H9 (cell line): ENCODE measurements around the gene GRAMD1B. TPM values are rescaled to one million over a fixed set of nuclear protein-coding genes. Genes with fewer than 3 reads are reported as not detected.

Source experiments
- DNase-seq: peaks from one replicate; pipeline ENCODE4 v3.0.0-alpha.2; 2017
- H2AFZ ChIP-seq: one replicate; pipeline ENCODE4 v1.6.1; 2013; ENCODE audit warnings: mild to moderate bottlenecking, low read length, control low read depth, moderate library complexity
- H2AK5ac ChIP-seq: 2 replicates; pipeline ENCODE4 v1.6.1; 2013; ENCODE audit warnings: low read length, control low read depth, mixed read lengths; ENCODE audit not compliant: insufficient read length
- H2BK120ac ChIP-seq: one replicate; pipeline ENCODE4 v1.6.1; 2013; ENCODE audit warnings: low read depth, mild to moderate bottlenecking, low read length, control low read depth, inconsistent platforms; ENCODE audit not compliant: poor library complexity, severe bottlenecking
- H2BK12ac ChIP-seq: 2 replicates; pipeline ENCODE4 v1.6.1; 2013; ENCODE audit warnings: low read length, control low read depth, mixed read lengths, low read depth; ENCODE audit not compliant: insufficient read length
- H2BK15ac ChIP-seq: 2 replicates; pipeline ENCODE4 v1.6.1; 2013; ENCODE audit warnings: low read depth, low read length, control low read depth
- H2BK20ac ChIP-seq: one replicate; pipeline ENCODE4 v1.6.1; 2013; ENCODE audit warnings: low read depth, mild to moderate bottlenecking, low read length, control low read depth, inconsistent platforms; ENCODE audit not compliant: poor library complexity, severe bottlenecking
- H2BK5ac ChIP-seq: 2 replicates; pipeline ENCODE4 v1.6.1; 2013; ENCODE audit warnings: low read length, control low read depth, mixed read lengths; ENCODE audit not compliant: insufficient read length
- H3K14ac ChIP-seq: 2 replicates; pipeline ENCODE4 v1.6.1; 2013; ENCODE audit warnings: low read length, control low read depth; ENCODE audit not compliant: insufficient read depth
- H3K18ac ChIP-seq: 2 replicates; pipeline ENCODE4 v1.6.1; 2013; ENCODE audit warnings: low read depth, mild to moderate bottlenecking, mixed read lengths, low read length, control low read depth; ENCODE audit not compliant: insufficient read length
- H3K23ac ChIP-seq: 2 replicates; pipeline ENCODE4 v1.6.1; 2013; ENCODE audit warnings: low read length, control low read depth, mixed read lengths, low read depth; ENCODE audit not compliant: insufficient read length
- H3K23me2 ChIP-seq: 2 replicates; pipeline ENCODE4 v1.6.1; 2013; ENCODE audit warnings: low read depth, mild to moderate bottlenecking, mixed read lengths, low read length, control low read depth; ENCODE audit not compliant: insufficient read length, poor library complexity, severe bottlenecking
- H3K27ac ChIP-seq: 2 replicates; pipeline ENCODE4 v1.5.1; 2013; ENCODE audit warnings: low read length, control low read depth, mixed read lengths, low read depth; ENCODE audit not compliant: insufficient read length
- H3K27me3 ChIP-seq: 2 replicates; pipeline ENCODE4 v1.6.1; 2013; ENCODE audit warnings: low read length, control low read depth, inconsistent platforms; ENCODE audit not compliant: insufficient read depth
- H3K4ac ChIP-seq: 2 replicates; pipeline ENCODE4 v1.6.1; 2013; ENCODE audit warnings: low read depth, mild to moderate bottlenecking, control low read depth, inconsistent platforms, low read length, moderate library complexity
- H3K4me1 ChIP-seq: 2 replicates; pipeline ENCODE4 v1.6.1; 2013; ENCODE audit warnings: low read length, control low read depth, inconsistent platforms; ENCODE audit not compliant: insufficient read depth
- H3K4me2 ChIP-seq: 2 replicates; pipeline ENCODE4 v1.6.1; 2013; ENCODE audit warnings: low read length, control low read depth, mixed read lengths; ENCODE audit not compliant: insufficient read length, insufficient read depth
- H3K56ac ChIP-seq: 2 replicates; pipeline ENCODE4 v1.6.1; 2013; ENCODE audit warnings: low read depth, mild to moderate bottlenecking, mixed read lengths, low read length, control low read depth; ENCODE audit not compliant: insufficient read length
- H3K79me1 ChIP-seq: 2 replicates; pipeline ENCODE4 v1.6.1; 2013; ENCODE audit warnings: low read depth, mild to moderate bottlenecking, moderate library complexity, low read length, control low read depth, inconsistent platforms; ENCODE audit not compliant: insufficient read depth, poor library complexity, severe bottlenecking
- H3K79me2 ChIP-seq: 2 replicates; pipeline ENCODE4 v1.6.1; 2013; ENCODE audit warnings: low read length, control low read depth, inconsistent platforms; ENCODE audit not compliant: insufficient read depth
- H3K9ac ChIP-seq: 2 replicates; pipeline ENCODE4 v1.6.1; 2013; ENCODE audit warnings: low read length, control low read depth, mixed read lengths; ENCODE audit not compliant: insufficient read length; ENCODE audit errors: extremely low read depth
- H3K9me3 ChIP-seq: one replicate; pipeline ENCODE4 v1.6.1; 2013; ENCODE audit warnings: low read depth, low read length, inconsistent platforms; ENCODE audit not compliant: control insufficient read depth
- H3T11ph ChIP-seq: one replicate; pipeline ENCODE4 v1.6.1; 2013; ENCODE audit warnings: mild to moderate bottlenecking, low read length, control low read depth, inconsistent platforms
- H4K20me1 ChIP-seq: one replicate; pipeline ENCODE4 v1.6.1; 2013; ENCODE audit not compliant: control insufficient read depth, insufficient read length, insufficient read depth
- H4K5ac ChIP-seq: 2 replicates; pipeline ENCODE4 v1.6.1; 2013; ENCODE audit warnings: low read depth, mild to moderate bottlenecking, mixed read lengths, low read length, control low read depth; ENCODE audit not compliant: insufficient read length
- H4K8ac ChIP-seq: replicated peaks from 2 replicates; pipeline ENCODE4 v1.6.1; 2013; ENCODE audit warnings: low read length, control low read depth, mixed read lengths, low read depth; ENCODE audit not compliant: insufficient read length
- H4K91ac ChIP-seq: 2 replicates; pipeline ENCODE4 v1.6.1; 2013; ENCODE audit warnings: low read depth, mild to moderate bottlenecking, moderate library complexity, mixed read lengths, low read length, control low read depth; ENCODE audit not compliant: insufficient read length
- H3K27ac Mint-ChIP-seq, 3 experiments: 2 replicates in 2 of 3; 3 replicates in 1 of 3; pipeline ENCODE4 v1.8.0; 2020 to 2021; ENCODE audit warnings: mixed read lengths in 3 of 3, mild to moderate bottlenecking in 1 of 3, moderate library complexity in 1 of 3
- H3K27me3 Mint-ChIP-seq: 2 replicates; pipeline ENCODE4 v1.8.0; 2021; ENCODE audit warnings: low read depth, mild to moderate bottlenecking, moderate library complexity, mixed read lengths
- H3K36me3 Mint-ChIP-seq, 3 experiments: 2 replicates in 2 of 3; 3 replicates in 1 of 3; pipeline ENCODE4 v1.8.0; 2020 to 2021; ENCODE audit warnings: low read depth in 3 of 3, mixed read lengths in 3 of 3; ENCODE audit not compliant: insufficient read depth in 1 of 3
- H3K4me1 Mint-ChIP-seq, 2 experiments: 2 replicates each; pipeline ENCODE4 v1.8.0; 2020; ENCODE audit warnings: mixed read lengths in 2 of 2
- H3K4me3 Mint-ChIP-seq, 2 experiments: 2 replicates in 1 of 2; 3 replicates in 1 of 2; pipeline ENCODE4 v1.8.0; 2020 to 2021; ENCODE audit warnings: mild to moderate bottlenecking in 2 of 2, mixed read lengths in 2 of 2, moderate library complexity in 1 of 2
- H3K9me3 Mint-ChIP-seq, 2 experiments: 2 replicates in 1 of 2; 3 replicates in 1 of 2; pipeline ENCODE4 v1.8.0; 2020; ENCODE audit warnings: mild to moderate bottlenecking in 2 of 2, mixed read lengths in 2 of 2, moderate library complexity in 1 of 2
- WGBS: extraction: QIAGEN DNeasy Blood & Tissue Kit; methylation state at CpG from one replicate; pipeline ENCODE4 v1.1.7; 2013; ENCODE audit warnings: missing lambda C conversion rate, low lambda C conversion rate, mixed read lengths; ENCODE audit not compliant: insufficient read length; ENCODE audit errors: extremely low coverage; 5-methylcytosine and 5-hydroxymethylcytosine counted together
- total RNA-seq: library from RNA; stranded (reverse); gene quantifications from 2 replicates; pipeline ENCODE4 v1.2.1, GENCODE V29; 2021
- TF ChIP-seq, protein P1 (sequence below): fragments of 200-600 bp; sonication (generic); conservative IDR thresholded peaks from 3 replicates; pipeline ENCODE4 v1.8.0; 2021; ENCODE audit warnings: antibody characterized with exemption, mild to moderate bottlenecking

GRAMD1B gene
- total RNA-seq, 1 experiment from 2014 or later: 25.9 TPM

DNA sequence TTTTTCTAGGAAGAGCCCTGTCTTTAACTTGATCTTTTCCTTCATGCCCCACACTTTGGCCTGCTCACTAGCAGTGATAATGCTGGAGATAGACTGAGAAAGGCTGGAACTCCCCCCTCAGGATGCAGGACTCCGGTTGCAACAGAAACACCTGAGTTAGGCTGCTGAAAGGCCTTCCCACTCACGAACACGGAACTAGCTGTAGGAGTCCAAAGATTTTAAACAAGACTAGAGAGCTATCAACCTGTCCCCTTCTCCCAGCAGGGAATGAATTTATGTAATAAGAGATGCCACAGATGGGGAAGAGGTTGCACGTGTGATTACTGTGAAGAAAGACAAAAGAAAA, 211.4 kb downstream of the GRAMD1B start:
- H3K27ac ChIP-seq: no peak overlapping the region
- H3K18ac ChIP-seq: no peak overlapping the region
- H3K79me2 ChIP-seq: no peaks in the 10 kb centered on the region
- no peak overlapping the region for H2AK5ac ChIP-seq
- H3K14ac ChIP-seq: no peak overlapping the region
- no peaks in the 10 kb centered on the region for H3K23me2 ChIP-seq
- no peak overlapping the region for H2AFZ ChIP-seq
- no peak overlapping the region for H2BK5ac ChIP-seq
- DNase-seq: no peak
- H3K27me3 ChIP-seq: no peaks in the 10 kb centered on the region; the same call in 1 of the 2 replicates
- no CpG with 5 or more reads among the region's 4 CpGs for WGBS
- no peak overlapping the region for H4K5ac ChIP-seq
- no peak overlapping the region for H3K4ac ChIP-seq
- H3K9me3 Mint-ChIP-seq: peaks cover 0 to 2% of the 10 kb centered on the region in 2 experiments; a peak in 1 of 5 replicates
- no peaks in the 10 kb centered on the region for H3K36me3 Mint-ChIP-seq
- H3K4me1 Mint-ChIP-seq: peaks cover 30 to 36% of the 10 kb centered on the region in 2 experiments
- H4K20me1 ChIP-seq: peaks cover 3% of the 10 kb centered on the region
- H3K4me2 ChIP-seq: no peak overlapping the region
- no peak overlapping the region; a peak in 1 of 5 replicates for H3K4me3 Mint-ChIP-seq
- H3T11ph ChIP-seq: no peak overlapping the region
- no peak overlapping the region for H2BK120ac ChIP-seq
- no peak overlapping the region for H4K8ac ChIP-seq
- TF ChIP-seq, protein P1, sequence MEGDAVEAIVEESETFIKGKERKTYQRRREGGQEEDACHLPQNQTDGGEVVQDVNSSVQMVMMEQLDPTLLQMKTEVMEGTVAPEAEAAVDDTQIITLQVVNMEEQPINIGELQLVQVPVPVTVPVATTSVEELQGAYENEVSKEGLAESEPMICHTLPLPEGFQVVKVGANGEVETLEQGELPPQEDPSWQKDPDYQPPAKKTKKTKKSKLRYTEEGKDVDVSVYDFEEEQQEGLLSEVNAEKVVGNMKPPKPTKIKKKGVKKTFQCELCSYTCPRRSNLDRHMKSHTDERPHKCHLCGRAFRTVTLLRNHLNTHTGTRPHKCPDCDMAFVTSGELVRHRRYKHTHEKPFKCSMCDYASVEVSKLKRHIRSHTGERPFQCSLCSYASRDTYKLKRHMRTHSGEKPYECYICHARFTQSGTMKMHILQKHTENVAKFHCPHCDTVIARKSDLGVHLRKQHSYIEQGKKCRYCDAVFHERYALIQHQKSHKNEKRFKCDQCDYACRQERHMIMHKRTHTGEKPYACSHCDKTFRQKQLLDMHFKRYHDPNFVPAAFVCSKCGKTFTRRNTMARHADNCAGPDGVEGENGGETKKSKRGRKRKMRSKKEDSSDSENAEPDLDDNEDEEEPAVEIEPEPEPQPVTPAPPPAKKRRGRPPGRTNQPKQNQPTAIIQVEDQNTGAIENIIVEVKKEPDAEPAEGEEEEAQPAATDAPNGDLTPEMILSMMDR: no peak
- H3K9ac ChIP-seq: no peak overlapping the region
- peaks cover 7% of the 10 kb centered on the region for H3K27me3 Mint-ChIP-seq
- no peaks in the 10 kb centered on the region for H3K79me1 ChIP-seq
- H2BK20ac ChIP-seq: no peak overlapping the region
- peaks cover 2% of the 10 kb centered on the region; the same call in 1 of the 2 replicates for H3K4me1 ChIP-seq
- H4K91ac ChIP-seq: no peak overlapping the region
- no peak overlapping the region for H3K27ac Mint-ChIP-seq
- H3K23ac ChIP-seq: no peak overlapping the region
- H2BK15ac ChIP-seq: no peak overlapping the region
- H3K9me3 ChIP-seq: no peaks in the 10 kb centered on the region
- no peak overlapping the region for H2BK12ac ChIP-seq
- H3K56ac ChIP-seq: no peak overlapping the region
